Esophagus muscularis mucosa (tissue), 4 donors: ENCODE measurements around the gene USP24. TPM values are rescaled to one million over a fixed set of nuclear protein-coding genes. Genes with fewer than 3 reads are reported as not detected.
"Not testable (repeated sequence)": the region's sequence is repeated elsewhere in the genome, so short reads cannot be mapped to it uniquely, and the experiment has no call there.

Source experiments
- DNase-seq: peaks from one replicate; pipeline ENCODE4 v3.0.0-alpha.2; 2017; ENCODE audit errors: extremely low spot score
- H3K27ac ChIP-seq, 4 donors: fragments of 200-600 bp; sonication (generic); replicated peaks in 1 of 4; 1 replicate in 3 of 4; 2 replicates in 1 of 4; pipeline ENCODE4 v1.5.1; 2016 to 2019; ENCODE audit warnings: mild to moderate bottlenecking in 1 of 4
- H3K27me3 ChIP-seq, 4 donors: fragments of 200-600 bp; sonication (generic); one replicate each; pipeline versions ENCODE4 v1.5.1 to v1.6.0; 2016 to 2019
- H3K36me3 ChIP-seq, 4 donors: fragments of 200-600 bp; sonication (generic); one replicate each; pipeline ENCODE4 v1.5.1; 2016 to 2019
- H3K4me1 ChIP-seq, 4 donors: fragments of 200-600 bp; sonication (generic); one replicate each; pipeline ENCODE4 v1.5.1; 2016 to 2019
- H3K4me3 ChIP-seq, 4 donors: fragments of 200-600 bp; sonication (generic); 1 replicate in 2 of 4; 2 replicates in 2 of 4; pipeline ENCODE4 v1.5.1; 2016 to 2019; ENCODE audit warnings: mild to moderate bottlenecking in 4 of 4, moderate library complexity in 1 of 4
- H3K9me3 ChIP-seq, 4 donors: fragments of 200-600 bp; sonication (generic); 1 replicate in 3 of 4; 2 replicates in 1 of 4; pipeline ENCODE4 v1.5.1; 2016 to 2019
- CTCF ChIP-seq, 3 experiments: fragments of 200-600 bp in 2 of 3; fragments of 450-650 bp in 1 of 3; sonication (generic) in 2 of 3; IDR thresholded peaks; one replicate each; pipeline ENCODE4 v1.5.1; 2017 to 2019; ENCODE audit warnings: antibody characterized with exemption in 3 of 3, mild to moderate bottlenecking in 2 of 3, moderate library complexity in 1 of 3
- EP300 ChIP-seq: sonication (generic); formaldehyde crosslinking; IDR thresholded peaks from one replicate; pipeline ENCODE4 v1.6.1; 2017; ENCODE audit warnings: antibody characterized with exemption
- POLR2A ChIP-seq: fragments of 450-650 bp; IDR thresholded peaks from one replicate; pipeline ENCODE4 v1.6.1; 2017; ENCODE audit warnings: antibody characterized with exemption, moderate library complexity, mild to moderate bottlenecking, low read depth
- POLR2AphosphoS5 ChIP-seq, 2 donors: sonication (generic); formaldehyde crosslinking; IDR thresholded peaks; one replicate each; pipeline ENCODE4 v1.6.1; 2017; ENCODE audit warnings: antibody characterized with exemption in 2 of 2
- WGBS: methylation state at CpG from one replicate; pipeline ENCODE4 v1.1.5; 2018; 5-methylcytosine and 5-hydroxymethylcytosine counted together
- intact Hi-C: fragments of 100-400 bp; cut with DNase I; formaldehyde crosslinking; loops from one replicate; pipeline ENCODE4 v1.15.1; 2023
- total RNA-seq, 4 donors: library from RNA; depleted of rRNA; stranded (reverse); fragments of >200 nt; gene quantifications; one replicate each; pipeline versions ENCODE4 v1.1.0 to v1.2.1, GENCODE V29; 2016

Gene USP24
- total RNA-seq, 4 donors from 2014 or later = 28.3 to 45.3 (median 37.7) TPM

GRCh38 chr1:55124470-55124869 lies 90.7 kb downstream of the USP24 start:
- H3K4me3 ChIP-seq = no peak overlapping the region
- H3K27ac ChIP-seq = no peak overlapping the region
- H3K36me3 ChIP-seq = peaks cover 48 to 96% (median 90%) of the 10 kb centered on the region in 4 donors
- H3K9me3 ChIP-seq = no peaks in the 10 kb centered on the region
- 98% methylated on average over 5 of the region's 5 CpGs for WGBS
- peaks cover 0 to 2% (median 0%) of the 10 kb centered on the region in 4 donors for H3K4me1 ChIP-seq
- no peak for TF ChIP-seq CTCF (IDR thresholded peaks at IDR 0.05)
- TF ChIP-seq EP300 = no peak
- TF ChIP-seq POLR2A = no peak
- TF ChIP-seq POLR2AphosphoS5 (IDR thresholded peaks at IDR 0.05) = no peak
- intact Hi-C loops = no loop called here
- no peaks in the 10 kb centered on the region for H3K27me3 ChIP-seq
- DNase-seq = no peak

- intact Hi-C loops = no loop called here
- Histone ChIP-seq H3K27ac (no peak overlapping the region), H3K9me3 (no peaks in the 10 kb centered on the region), H3K27me3 (no peaks in the 10 kb centered on the region), H3K4me3 (no peak overlapping the region), H3K4me1 (no peaks in the 10 kb centered on the region), H3K36me3 (peaks cover 41 to 97% (median 83%) of the 10 kb centered on the region in 4 donors)
- DNase-seq = no peak
- TF ChIP-seq POLR2A = no peak
- TF ChIP-seq EP300 = no peak
- no peak for TF ChIP-seq CTCF (IDR thresholded peaks at IDR 0.05)
- no peak for TF ChIP-seq POLR2AphosphoS5 (IDR thresholded peaks at IDR 0.05)
- WGBS = 98% methylated on average over 5 of the region's 5 CpGs
Observed at GRCh38 chr1:55120538-55120937, 94.6 kb downstream of the USP24 start.

- intact Hi-C loops = no loop called here
- no peak for TF ChIP-seq POLR2A
- TF ChIP-seq EP300 = no peak
- TF ChIP-seq POLR2AphosphoS5 (IDR thresholded peaks at IDR 0.05) = no peak
- no peak for TF ChIP-seq CTCF (IDR thresholded peaks at IDR 0.05)
- no peak overlapping the region for H3K27ac ChIP-seq
- H3K27me3 ChIP-seq = no peaks in the 10 kb centered on the region
- no peaks in the 10 kb centered on the region for H3K9me3 ChIP-seq
- H3K4me1 ChIP-seq = no peaks in the 10 kb centered on the region
- no peak for DNase-seq
- WGBS = 95% methylated on average over 5 of the region's 5 CpGs
- H3K36me3 ChIP-seq = peaks cover 25 to 95% (median 77%) of the 10 kb centered on the region in 4 donors
- no peak overlapping the region for H3K4me3 ChIP-seq
Observed at GRCh38 chr1:55118651-55119329, 96.4 kb downstream of the USP24 start.

- Histone ChIP-seq H3K4me1 (no peaks in the 10 kb centered on the region), H3K4me3 (no peak overlapping the region), H3K27ac (no peak overlapping the region), H3K9me3 (no peaks in the 10 kb centered on the region), H3K27me3 (no peaks in the 10 kb centered on the region), H3K36me3 (peaks cover 23 to 95% (median 77%) of the 10 kb centered on the region in 4 donors)
- DNase-seq = no peak
- TF ChIP-seq POLR2A = no peak
- TF ChIP-seq CTCF (IDR thresholded peaks at IDR 0.05) = no peak
- TF ChIP-seq EP300 = no peak
- no peak for TF ChIP-seq POLR2AphosphoS5 (IDR thresholded peaks at IDR 0.05)
- intact Hi-C loops = no loop called here
Observed at GRCh38 chr1:55117941-55118340, 97.2 kb downstream of the USP24 start.

GRCh38 chr1:55109005-55109404 lies 106.2 kb downstream of the USP24 start:
- WGBS = 96% methylated on average over 14 of the region's 14 CpGs
- intact Hi-C loops, H3K27me3 ChIP-seq, H3K9me3 ChIP-seq, H3K27ac ChIP-seq, H3K4me3 ChIP-seq, DNase-seq, H3K4me1 ChIP-seq: not testable (repeated sequence)
- peaks cover 44 to 97% (median 81%) of the 10 kb centered on the region in 4 donors for H3K36me3 ChIP-seq
